PC-9 (cell line): ENCODE results near the gene KIF26B.

Experiments
- EZH2 ChIP-seq: fragments of 200-600 bp; sonication (generic); IDR thresholded peaks from 2 replicates; pipeline ENCODE4 v1.8.0; 2017; ENCODE audit warnings: antibody characterized with exemption, low read depth
- TF ChIP-seq, protein P1 (sequence below): fragments of 200-600 bp; sonication (generic); conservative IDR thresholded peaks from 2 replicates; pipeline ENCODE4 v1.6.1; 2017; ENCODE audit warnings: mixed run types, antibody characterized with exemption, mild to moderate bottlenecking, moderate library complexity

DNA sequence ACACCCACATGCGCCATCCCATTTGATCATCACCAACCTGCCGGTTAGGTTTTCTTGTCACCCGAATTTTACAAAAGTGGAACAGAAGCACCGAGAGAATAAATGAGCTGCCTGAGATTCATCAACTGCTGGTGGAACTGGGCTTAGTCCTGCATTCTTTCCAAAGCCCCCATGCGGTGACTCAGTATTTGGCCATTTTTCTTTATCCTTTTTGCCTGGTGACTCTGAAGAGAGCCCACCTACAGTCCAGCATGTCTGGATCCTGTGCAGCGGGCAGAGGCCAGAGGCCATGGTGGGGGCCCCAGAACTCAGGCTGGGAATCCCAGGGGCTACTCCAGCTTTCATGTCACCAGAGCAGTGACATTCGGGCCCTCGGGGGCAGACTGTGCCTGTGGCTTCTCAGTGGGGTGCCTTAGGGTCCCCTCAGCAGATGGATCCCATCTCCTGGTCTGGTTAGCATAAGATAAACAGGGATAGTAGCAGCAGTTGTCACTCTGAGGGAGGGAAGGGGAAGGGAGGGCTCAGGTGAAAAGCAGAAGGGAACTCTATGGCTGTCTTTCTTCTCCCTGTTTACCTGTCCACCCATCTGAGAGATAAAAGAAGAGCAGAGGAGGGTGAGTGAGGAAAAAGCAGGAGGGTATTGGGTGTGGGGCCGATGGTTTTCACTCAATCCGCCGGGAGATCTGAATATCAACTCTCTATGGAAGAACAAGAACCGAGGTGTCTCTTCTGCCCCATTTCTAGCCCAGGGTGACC is 63.2 kb downstream of the KIF26B start:
- TF ChIP-seq, protein P1, sequence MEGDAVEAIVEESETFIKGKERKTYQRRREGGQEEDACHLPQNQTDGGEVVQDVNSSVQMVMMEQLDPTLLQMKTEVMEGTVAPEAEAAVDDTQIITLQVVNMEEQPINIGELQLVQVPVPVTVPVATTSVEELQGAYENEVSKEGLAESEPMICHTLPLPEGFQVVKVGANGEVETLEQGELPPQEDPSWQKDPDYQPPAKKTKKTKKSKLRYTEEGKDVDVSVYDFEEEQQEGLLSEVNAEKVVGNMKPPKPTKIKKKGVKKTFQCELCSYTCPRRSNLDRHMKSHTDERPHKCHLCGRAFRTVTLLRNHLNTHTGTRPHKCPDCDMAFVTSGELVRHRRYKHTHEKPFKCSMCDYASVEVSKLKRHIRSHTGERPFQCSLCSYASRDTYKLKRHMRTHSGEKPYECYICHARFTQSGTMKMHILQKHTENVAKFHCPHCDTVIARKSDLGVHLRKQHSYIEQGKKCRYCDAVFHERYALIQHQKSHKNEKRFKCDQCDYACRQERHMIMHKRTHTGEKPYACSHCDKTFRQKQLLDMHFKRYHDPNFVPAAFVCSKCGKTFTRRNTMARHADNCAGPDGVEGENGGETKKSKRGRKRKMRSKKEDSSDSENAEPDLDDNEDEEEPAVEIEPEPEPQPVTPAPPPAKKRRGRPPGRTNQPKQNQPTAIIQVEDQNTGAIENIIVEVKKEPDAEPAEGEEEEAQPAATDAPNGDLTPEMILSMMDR, result no peak
- TF ChIP-seq EZH2, result no peak
